Measurements from ENCODE around the gene ACTL8. TPM values are rescaled to one million over a fixed set of nuclear protein-coding genes. Genes with fewer than 3 reads are reported as not detected.

Gene ACTL8
- total and polyA plus RNA-seq, 2 of the 4 experiments (the other 2 are of a cell fraction) = under 0.01 to 0.07 TPM

DNA sequence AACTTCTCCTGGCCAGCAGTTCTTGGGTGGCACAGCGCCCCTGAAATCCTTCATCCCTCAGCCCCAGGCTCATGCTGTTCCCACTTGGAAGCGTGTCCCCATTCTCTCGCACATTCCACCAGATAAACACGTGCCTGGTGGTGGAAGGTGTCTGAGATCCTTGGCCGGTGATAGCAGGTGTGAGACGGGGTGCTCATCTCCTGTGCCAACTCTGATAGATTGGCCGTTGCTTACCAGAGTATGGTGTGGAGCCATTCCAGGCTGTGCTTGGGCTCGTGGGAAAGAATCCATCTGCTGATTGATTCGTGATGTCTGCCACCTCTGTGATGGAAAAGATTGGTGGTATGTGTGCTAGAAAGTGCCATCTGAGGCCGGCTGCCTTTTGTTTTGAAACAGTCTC is 22.2 kb downstream of the ACTL8 start:
- Histone ChIP-seq H3K56ac (ENCODE audit: extremely low read depth, insufficient read depth, low read length) (no peak overlapping the region), H3K27ac (ENCODE audit: insufficient read depth, low read length) (no peak overlapping the region), H3K4me2 (ENCODE audit: low read depth, low read length) (no peak overlapping the region), H3K36me3 (ENCODE audit: control insufficient read depth, insufficient read depth, low read length) (no peaks in the 10 kb centered on the region), H3K27me3 (ENCODE audit: control insufficient read depth, insufficient read depth, low read length) (peaks cover 8% of the 10 kb centered on the region), H4K5ac (ENCODE audit: low read depth, low read length) (no peak overlapping the region), H4K8ac (ENCODE audit: low read depth in 2 of 2, low read length in 2 of 2) (no peak overlapping the region), H4K91ac (ENCODE audit: insufficient read depth, low read depth, low read length) (no peak overlapping the region), H3K4ac (ENCODE audit: low read depth, low read length) (no peak overlapping the region), H2AFZ (replicated peaks; ENCODE audit: low read length, poor library complexity) (no peak overlapping the region), H3K9ac (ENCODE audit: low read depth, low read length) (no peak overlapping the region), H3K4me3 (ENCODE audit: insufficient read depth, low read depth, low read length) (no peak overlapping the region), H2BK15ac (ENCODE audit: low read depth, low read length) (no peak overlapping the region), H3K9me1 (ENCODE audit: insufficient read depth, low read length) (no peaks in the 10 kb centered on the region), H2BK5ac (ENCODE audit: low read depth, low read length, poor library complexity, severe bottlenecking) (no peak overlapping the region), H3K18ac (ENCODE audit: low read depth, low read length) (no peak overlapping the region), H2BK120ac (ENCODE audit: low read depth, low read length) (no peak overlapping the region), H3K79me1 (ENCODE audit: low read depth in 1 of 2, low read length in 2 of 2) (no peaks in the 10 kb centered on the region), H2AK9ac (replicated peaks; ENCODE audit: low read depth, low read length, poor library complexity) (no peak overlapping the region), H2BK20ac (ENCODE audit: low read depth, low read length) (no peak overlapping the region), H3K14ac (replicated peaks; ENCODE audit: low read depth, low read length) (no peak overlapping the region), H3K23ac (ENCODE audit: low read depth, low read length) (no peak overlapping the region), H3K4me1 (ENCODE audit: control insufficient read depth, insufficient read depth, low read length) (no peaks in the 10 kb centered on the region), H4K20me1 (ENCODE audit: insufficient read depth, low read length) (no peaks in the 10 kb centered on the region), H2AK5ac (ENCODE audit: low read depth, low read length) (no peak overlapping the region), H3K9me3 (ENCODE audit: control insufficient read depth, insufficient read depth, low read length) (no peaks in the 10 kb centered on the region)
- dilution Hi-C loops (cut with HindIII; ENCODE audit: low sequenced_read_pairs, unreplicated experiment) = no loop called here
- in situ Hi-C loops (cut with MboI; ENCODE audit: low sequenced_read_pairs) = no loop called here
- DNase-seq (no peak), ATAC-seq (ENCODE audit: low read depth) (no peak)
- CTCF ChIA-PET = no interaction called here
- intact Hi-C loops (cut with micrococcal nuclease) = no loop called here
- WGBS, 2 experiments (ENCODE audit: extremely low coverage in 2 of 2, insufficient read length in 1 of 2) = 23% methylated on average over 2 of the region's 10 CpGs; no CpG with 5 or more reads in 1 of the 2 experiments
- no peak for TF ChIP-seq BHLHE40 (IDR thresholded peaks at IDR 0.05; ENCODE audit: low read depth, low read length)
- TF ChIP-seq RCOR1 (IDR thresholded peaks at IDR 0.05; ENCODE audit: insufficient replicate concordance, low read length) = no peak
- TF ChIP-seq POLR2A (IDR thresholded peaks at IDR 0.05; ENCODE audit: low read depth, low read length) = no peak
- no peak for TF ChIP-seq MXI1 (IDR thresholded peaks at IDR 0.05; ENCODE audit: borderline replicate concordance, low read depth, low read length)
- TF ChIP-seq NFE2L2 (IDR thresholded peaks at IDR 0.05; ENCODE audit: low read depth, low read length) = no peak
- TF ChIP-seq FOS (IDR thresholded peaks at IDR 0.05; ENCODE audit: low read depth, low read length) = no peak
- no peak for TF ChIP-seq RFX5 (IDR thresholded peaks at IDR 0.05; ENCODE audit: low read depth, low read length)
- no peak for TF ChIP-seq CEBPB (IDR thresholded peaks at IDR 0.05; ENCODE audit: low read depth, low read length)
- TF ChIP-seq CTCF (conservative IDR thresholded peaks at IDR 0.05; ENCODE audit: low read depth, low read length) = no peak
- TF ChIP-seq RAD21 (IDR thresholded peaks at IDR 0.05; ENCODE audit: low read length) = no peak
- no peak for TF ChIP-seq ELK1 (IDR thresholded peaks at IDR 0.05; ENCODE audit: borderline replicate concordance, low read depth, low read length)
- TF ChIP-seq MAFK (IDR thresholded peaks at IDR 0.05; ENCODE audit: low read depth, low read length) = no peak
- TF ChIP-seq SMC3 (IDR thresholded peaks at IDR 0.05; ENCODE audit: low read depth, low read length) = no peak
- no TSS peak for BruUV-seq (replicated peaks)
- POLR2A ChIA-PET (ENCODE audit: unreplicated experiment) = no interaction called here

Data from IMR-90 (cell line).